Measurements from ENCODE around the gene LARGE1.

DNA sequence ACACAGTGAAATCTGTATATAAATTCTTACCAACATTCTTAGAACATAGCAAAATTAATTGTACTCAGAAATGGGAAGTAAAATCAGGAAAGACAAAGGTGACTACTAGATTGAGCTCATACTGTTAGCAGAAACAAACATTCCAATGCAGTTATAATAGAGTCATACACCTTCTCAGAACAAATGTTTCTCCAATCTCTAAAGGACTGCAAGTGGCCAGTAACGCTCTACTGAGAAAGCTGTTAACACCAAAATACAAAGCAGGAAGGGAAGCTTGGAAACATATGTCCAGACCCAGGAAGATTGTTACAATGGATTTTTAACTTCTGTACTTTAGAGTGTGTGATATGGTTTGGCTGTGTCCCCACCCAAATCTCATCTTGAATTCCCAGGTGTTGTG lies 341.5 kb downstream of the LARGE1 start:
- TF ChIP-seq, protein P1, sequence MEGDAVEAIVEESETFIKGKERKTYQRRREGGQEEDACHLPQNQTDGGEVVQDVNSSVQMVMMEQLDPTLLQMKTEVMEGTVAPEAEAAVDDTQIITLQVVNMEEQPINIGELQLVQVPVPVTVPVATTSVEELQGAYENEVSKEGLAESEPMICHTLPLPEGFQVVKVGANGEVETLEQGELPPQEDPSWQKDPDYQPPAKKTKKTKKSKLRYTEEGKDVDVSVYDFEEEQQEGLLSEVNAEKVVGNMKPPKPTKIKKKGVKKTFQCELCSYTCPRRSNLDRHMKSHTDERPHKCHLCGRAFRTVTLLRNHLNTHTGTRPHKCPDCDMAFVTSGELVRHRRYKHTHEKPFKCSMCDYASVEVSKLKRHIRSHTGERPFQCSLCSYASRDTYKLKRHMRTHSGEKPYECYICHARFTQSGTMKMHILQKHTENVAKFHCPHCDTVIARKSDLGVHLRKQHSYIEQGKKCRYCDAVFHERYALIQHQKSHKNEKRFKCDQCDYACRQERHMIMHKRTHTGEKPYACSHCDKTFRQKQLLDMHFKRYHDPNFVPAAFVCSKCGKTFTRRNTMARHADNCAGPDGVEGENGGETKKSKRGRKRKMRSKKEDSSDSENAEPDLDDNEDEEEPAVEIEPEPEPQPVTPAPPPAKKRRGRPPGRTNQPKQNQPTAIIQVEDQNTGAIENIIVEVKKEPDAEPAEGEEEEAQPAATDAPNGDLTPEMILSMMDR (IDR thresholded peaks at IDR 0.05) = no peak
- TF ChIP-seq POLR2A (IDR thresholded peaks at IDR 0.05) = no peak
